GM18520 (cell line): ENCODE results near the gene EXD2.
A peak's percentile ranks its signal among the peaks of the same experiment; 100 is the strongest.
"Not testable (repeated sequence)": the region's sequence is repeated elsewhere in the genome, so short reads cannot be mapped to it uniquely, and the experiment has no call there.

Experiments used
- ATAC-seq: cut with Tn5 transposase; IDR thresholded peaks from one replicate; pipeline ENCODE4 v1.9.1; 2021; ENCODE audit not compliant: unreplicated experiment

The EXD2 gene

GRCh38 chr14:69191340-69192111 is at the start of gene EXD2:
Gene EXD2 (plus strand): TSS chr14:69191498. CDS start chr14:69209471, 17,973 bp downstream.
- ATAC-seq = peak; percentile 46

GRCh38 chr14:69141550-69141949 is 49.7 kb upstream of the EXD2 start:
- ATAC-seq = no peak

GRCh38 chr14:69142101-69142500 is 49.2 kb upstream of the EXD2 start:
- no peak for ATAC-seq

- no peak for ATAC-seq
These were observed 41.6 kb upstream of the EXD2 start for GRCh38 chr14:69149461-69150244.

GRCh38 chr14:69151458-69152180 is 39.7 kb upstream of the EXD2 start:
- peak; percentile 36 for ATAC-seq

- no peak for ATAC-seq
These were observed 39.0 kb upstream of the EXD2 start for GRCh38 chr14:69152181-69152901.

- no peak for ATAC-seq
These were observed 38.5 kb upstream of the EXD2 start, which contains the start of gene DCAF5 for GRCh38 chr14:69152902-69153151. Gene DCAF5 (minus strand): TSS chr14:69153119. CDS start chr14:69152978, 141 bp downstream.

- peak; percentile 79 for ATAC-seq
These were observed 38.0 kb upstream of the EXD2 start for GRCh38 chr14:69153152-69153872.

- ATAC-seq = no peak
These were observed 37.4 kb upstream of the EXD2 start for GRCh38 chr14:69153873-69154270.

- ATAC-seq = no peak
These were observed 36.5 kb upstream of the EXD2 start for GRCh38 chr14:69154779-69155178.

GRCh38 chr14:69156224-69156623 is 35.1 kb upstream of the EXD2 start:
- no peak for ATAC-seq

GRCh38 chr14:69161590-69161989 is 29.7 kb upstream of the EXD2 start:
- ATAC-seq = no peak

- ATAC-seq = not testable (repeated sequence)
These were observed 25.5 kb upstream of the EXD2 start for GRCh38 chr14:69165787-69166186.

GRCh38 chr14:69170839-69171238 is 20.5 kb upstream of the EXD2 start:
- no peak for ATAC-seq

GRCh38 chr14:69171569-69171968 is 19.7 kb upstream of the EXD2 start:
- no peak for ATAC-seq

- ATAC-seq = no peak
These were observed 16.2 kb upstream of the EXD2 start for GRCh38 chr14:69175130-69175529.

GRCh38 chr14:69181491-69181890 is 9.8 kb upstream of the EXD2 start:
- no peak for ATAC-seq

- ATAC-seq = not testable (repeated sequence)
These were observed 8.7 kb upstream of the EXD2 start for GRCh38 chr14:69182580-69182979.

GRCh38 chr14:69183735-69184134 is 7.6 kb upstream of the EXD2 start:
- ATAC-seq = no peak

GRCh38 chr14:69190191-69190590 is 1.1 kb upstream of the EXD2 start:
- ATAC-seq = no peak
